Left ventricle myocardium superior (tissue), 1 donor: ENCODE measurements around the gene KIFAP3. TPM values are rescaled to one million over a fixed set of nuclear protein-coding genes. Genes with fewer than 3 reads are reported as not detected.
"Not testable (repeated sequence)": the region's sequence is repeated elsewhere in the genome, so short reads cannot be mapped to it uniquely, and the experiment has no call there.

ENCODE experiments used
- ATAC-seq: fragments of 200-7000 bp; cut with Tn5 transposase; one replicate; pipeline ENCODE4 v1.9.1; 2020; ENCODE audit warnings: mild to moderate bottlenecking, moderate library complexity
- DNase-seq: peaks from one replicate; pipeline ENCODE4 v3.0.0-alpha.2; 2020
- intact Hi-C: fragments of 100-400 bp; cut with micrococcal nuclease; formaldehyde crosslinking; loops from one replicate; pipeline ENCODE4 v1.11.0; 2022
- total RNA-seq: library from RNA; stranded (reverse); fragmentation: NEBNext Ultra II Directional; extraction: Animal tissue kit (Norgen Biotek cat#: 25700); gene quantifications from one replicate; pipeline ENCODE4 v1.2.1, GENCODE V29; 2021
- donor health status: DM: no; HTN: yes; CAD: no; lungs with severe emphysema.

KIFAP3 gene
- total RNA-seq, 1 donor from 2014 or later = 20.7 TPM

- ATAC-seq (no peak), DNase-seq (no peak)
- intact Hi-C loops = no loop called here
Observed at GRCh38 chr1:169933984-169934725, 140.3 kb downstream of the KIFAP3 start.

DNA sequence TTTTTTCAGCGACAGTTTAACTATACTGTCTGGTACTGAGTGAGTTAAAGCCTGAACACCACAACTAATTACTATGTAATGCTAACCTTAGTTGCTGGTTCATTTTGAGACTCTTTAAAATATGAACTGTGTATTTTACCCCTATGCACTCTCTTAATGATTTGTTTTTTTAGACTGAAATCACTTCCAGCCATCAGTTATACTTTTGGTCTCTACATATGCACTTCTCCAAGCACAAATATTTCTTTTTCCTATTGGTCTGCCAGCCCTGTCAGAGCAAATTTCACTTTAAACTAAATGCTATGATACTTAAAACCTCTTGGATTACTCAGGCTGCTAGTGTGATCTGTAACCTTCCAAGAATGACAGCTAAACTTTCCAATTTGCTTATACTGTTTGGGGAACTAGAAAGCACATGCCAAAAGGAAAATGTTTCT, 142.7 kb downstream of the KIFAP3 start:
- DNase-seq (no peak), ATAC-seq (no peak)
- intact Hi-C loops = no loop called here

- intact Hi-C loops = loop anchor here (5.0 kb wide), 1 partner anchor 953 kb away; no protein-coding TSS in a partner anchor
- ATAC-seq (no peak), DNase-seq (no peak)
Observed at GRCh38 chr1:169929210-169929526, 145.3 kb downstream of the KIFAP3 start.

- intact Hi-C loops = loop anchor here (5.0 kb wide), 1 partner anchor 954 kb away; no protein-coding TSS in a partner anchor
- DNase-seq = no peak
- ATAC-seq = peak; percentile 54
Observed at GRCh38 chr1:169928438-169929209, 145.9 kb downstream of the KIFAP3 start.

DNA sequence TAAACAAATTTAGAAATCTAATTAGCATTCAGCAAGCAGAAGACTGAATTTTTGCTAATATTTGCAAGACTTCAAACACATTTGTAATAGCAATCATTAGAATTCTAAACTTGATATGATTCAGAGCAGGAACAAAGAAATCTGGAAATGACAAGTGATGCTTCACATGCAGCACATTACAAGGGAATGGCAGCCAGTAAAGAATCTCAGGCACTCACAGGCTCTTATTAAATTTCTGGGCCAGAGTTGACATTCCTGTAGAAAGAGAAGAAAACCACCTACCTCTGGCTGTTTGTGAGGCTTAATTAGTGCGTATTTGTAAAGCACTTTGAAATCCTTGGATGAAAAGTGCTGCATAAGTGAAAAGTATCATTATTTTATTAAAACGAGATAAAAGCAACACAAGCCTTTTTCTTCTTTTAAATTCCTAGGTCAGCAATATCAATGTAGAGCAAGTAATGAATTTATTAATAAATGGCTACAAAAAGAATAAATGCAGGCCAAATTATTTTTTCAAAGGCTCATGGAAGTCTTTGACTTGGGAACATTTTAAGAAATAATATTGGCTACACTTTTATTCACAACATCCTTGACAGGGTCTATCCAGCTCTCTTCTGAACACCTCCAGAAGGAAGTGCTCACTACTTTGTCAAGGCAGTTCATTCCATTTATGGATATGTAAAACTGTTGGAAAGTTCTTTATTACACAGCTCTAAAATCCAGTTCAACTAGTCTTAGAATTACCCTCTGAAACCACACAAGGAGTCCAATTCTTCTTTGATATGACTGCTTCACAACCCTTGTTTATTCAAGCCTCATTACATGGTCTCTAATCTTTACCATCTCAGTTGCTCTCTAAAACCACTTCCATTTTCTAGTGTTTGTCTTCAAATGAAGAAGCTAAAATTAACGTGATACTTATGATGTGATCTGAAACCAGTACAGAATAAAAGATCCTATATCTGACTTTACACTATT, 148.7 kb downstream of the KIFAP3 start:
- peak; percentile 41 for ATAC-seq
- no peak for DNase-seq
- intact Hi-C loops = loop anchor here (5.0 kb wide), 1 partner anchor 957 kb away; no protein-coding TSS in a partner anchor

DNA sequence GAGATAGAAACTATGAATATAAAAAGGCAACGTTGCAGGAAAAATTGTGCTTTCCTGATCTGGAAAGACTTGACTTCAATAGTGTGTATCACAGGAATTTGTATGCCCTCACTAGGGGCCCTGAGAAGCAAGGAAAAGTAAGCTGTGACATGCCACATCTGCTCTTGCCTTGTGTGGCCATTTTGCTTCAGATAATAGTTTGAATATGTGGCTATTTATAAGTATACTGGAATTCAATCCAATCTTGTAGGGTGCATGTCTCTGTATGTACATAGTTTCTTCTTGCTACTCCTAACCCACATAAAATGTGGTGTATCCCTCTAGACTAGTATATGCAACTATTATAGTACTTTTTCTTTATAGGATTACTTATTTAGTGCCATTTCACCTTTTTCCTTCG, 149.7 kb downstream of the KIFAP3 start:
- no peak for DNase-seq
- ATAC-seq = peak; percentile 35
- intact Hi-C loops = loop anchor here (5.0 kb wide), 1 partner anchor 957 kb away; no protein-coding TSS in a partner anchor

- DNase-seq (no peak), ATAC-seq (no peak)
- intact Hi-C loops = no loop called here
Observed at GRCh38 chr1:169924063-169924462, 150.4 kb downstream of the KIFAP3 start.

DNA sequence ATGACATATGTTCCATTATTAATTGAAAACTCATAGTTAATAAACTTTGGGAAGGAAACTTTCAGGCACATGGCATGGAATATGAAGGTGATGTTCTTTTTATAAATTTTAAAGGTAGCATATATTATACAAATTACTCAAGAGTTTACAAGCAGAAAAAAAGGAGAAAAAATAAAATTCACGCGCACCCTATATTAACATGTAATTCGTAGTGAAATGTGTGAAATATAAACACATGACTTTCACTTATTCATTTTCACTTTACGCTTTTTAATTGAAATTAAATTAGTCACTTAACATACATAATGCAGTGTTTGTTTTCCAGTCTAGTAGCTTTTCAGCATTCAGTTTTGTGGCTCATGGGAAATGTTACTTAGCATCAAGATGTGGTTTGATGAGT, 153.4 kb downstream of the KIFAP3 start:
- no peak for DNase-seq
- no peak for ATAC-seq
- intact Hi-C loops = no loop called here

DNA sequence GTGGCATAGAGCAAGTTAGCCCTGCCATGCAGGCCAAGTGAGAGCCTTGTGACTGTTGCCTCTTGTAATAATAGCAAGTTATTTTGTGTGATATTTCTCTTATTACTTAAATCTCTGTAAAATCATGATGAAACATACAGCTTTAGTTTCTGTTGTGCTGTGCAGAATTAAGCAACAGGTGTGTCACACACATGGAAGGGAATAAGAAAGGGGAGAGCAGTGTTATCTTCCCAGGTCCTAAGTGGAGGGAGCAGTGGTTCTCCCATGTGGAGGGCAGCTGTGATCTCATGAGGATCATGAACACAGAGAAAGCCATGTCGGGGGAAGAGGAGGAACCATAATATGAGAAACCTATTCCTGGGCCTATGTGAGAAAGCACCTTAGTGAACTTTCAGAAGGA, 155.6 kb downstream of the KIFAP3 start:
- no peak for DNase-seq
- ATAC-seq = no peak
- intact Hi-C loops = no loop called here

DNA sequence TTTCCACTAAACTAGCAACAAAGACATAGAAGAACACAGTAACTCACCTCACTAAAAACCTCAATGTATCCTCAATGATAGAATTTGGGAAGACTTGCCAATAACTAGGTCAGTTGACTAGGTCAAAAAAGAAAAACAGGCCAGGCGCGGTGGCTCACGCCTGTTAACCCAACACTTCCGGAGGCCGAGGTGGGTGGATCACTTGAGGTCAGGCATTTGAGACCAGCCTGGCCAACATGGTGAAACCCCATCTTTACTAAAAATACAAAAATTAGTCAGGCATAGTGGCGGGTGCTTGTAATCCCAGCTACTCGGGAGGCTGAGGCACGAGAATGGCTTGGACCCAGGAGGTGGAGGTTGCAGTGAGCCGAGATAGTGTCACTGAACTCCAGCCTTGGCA, 156.3 kb downstream of the KIFAP3 start:
- DNase-seq, ATAC-seq, intact Hi-C loops: not testable (repeated sequence)

- DNase-seq (no peak), ATAC-seq (no peak)
- intact Hi-C loops = no loop called here
Observed at GRCh38 chr1:169915150-169915549, 159.3 kb downstream of the KIFAP3 start.

- intact Hi-C loops = no loop called here
- ATAC-seq = no peak
- DNase-seq = no peak
Observed at GRCh38 chr1:169914531-169914930, 160.0 kb downstream of the KIFAP3 start.

DNA sequence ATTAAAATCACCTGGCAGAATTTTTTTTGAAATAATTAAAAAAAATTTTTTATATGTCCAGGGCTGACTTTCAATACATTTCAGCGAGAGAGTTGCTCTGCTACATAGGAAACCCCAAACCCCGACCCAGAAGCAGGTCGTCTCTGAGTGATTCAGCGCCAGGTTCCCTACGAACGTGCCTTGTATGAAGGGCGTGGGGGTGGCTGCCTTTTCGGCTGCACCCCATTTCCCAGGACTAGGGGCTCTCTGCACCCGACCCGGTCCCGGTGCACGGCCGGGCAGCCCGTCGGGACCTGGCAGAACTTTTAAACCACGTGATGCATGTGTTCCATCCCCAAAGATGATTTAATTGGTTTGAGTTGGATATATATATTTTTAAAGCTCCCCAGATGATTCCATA, 165.0 kb downstream of the KIFAP3 start:
- intact Hi-C loops = no loop called here
- ATAC-seq (no peak), DNase-seq (peak; percentile 18)

DNA sequence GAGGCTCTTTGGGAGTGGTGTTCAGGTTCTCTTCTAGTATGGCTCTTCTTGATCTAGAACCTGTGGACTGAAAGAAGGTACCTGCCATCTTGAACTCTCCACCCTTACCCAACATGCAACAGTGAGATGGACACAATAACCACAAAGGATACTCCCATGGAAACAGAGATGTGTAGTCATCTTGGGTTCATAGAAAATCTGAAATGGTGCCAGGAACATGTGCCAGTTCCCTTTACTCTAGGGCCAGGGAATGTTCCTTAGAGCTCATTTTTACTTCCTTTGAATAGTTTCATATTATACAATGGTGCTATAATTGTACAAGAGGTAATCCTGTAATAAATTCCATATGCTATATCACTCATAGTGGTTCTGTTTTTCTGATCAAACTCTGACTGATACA, 167.6 kb downstream of the KIFAP3 start:
- ATAC-seq = no peak
- intact Hi-C loops = no loop called here
- no peak for DNase-seq

- DNase-seq = no peak
- intact Hi-C loops = no loop called here
- no peak for ATAC-seq
Observed at GRCh38 chr1:169904834-169905233, 169.7 kb downstream of the KIFAP3 start.

GRCh38 chr1:169902751-169903150, 171.7 kb downstream of the KIFAP3 start:
- no peak for ATAC-seq
- intact Hi-C loops = no loop called here
- no peak for DNase-seq

- no peak for ATAC-seq
- DNase-seq = no peak
- intact Hi-C loops = no loop called here
Observed at GRCh38 chr1:169901115-169901514, 173.4 kb downstream of the KIFAP3 start.

- ATAC-seq (no peak), DNase-seq (no peak)
- intact Hi-C loops = no loop called here
Observed at GRCh38 chr1:169900571-169900970, 173.9 kb downstream of the KIFAP3 start.

DNA sequence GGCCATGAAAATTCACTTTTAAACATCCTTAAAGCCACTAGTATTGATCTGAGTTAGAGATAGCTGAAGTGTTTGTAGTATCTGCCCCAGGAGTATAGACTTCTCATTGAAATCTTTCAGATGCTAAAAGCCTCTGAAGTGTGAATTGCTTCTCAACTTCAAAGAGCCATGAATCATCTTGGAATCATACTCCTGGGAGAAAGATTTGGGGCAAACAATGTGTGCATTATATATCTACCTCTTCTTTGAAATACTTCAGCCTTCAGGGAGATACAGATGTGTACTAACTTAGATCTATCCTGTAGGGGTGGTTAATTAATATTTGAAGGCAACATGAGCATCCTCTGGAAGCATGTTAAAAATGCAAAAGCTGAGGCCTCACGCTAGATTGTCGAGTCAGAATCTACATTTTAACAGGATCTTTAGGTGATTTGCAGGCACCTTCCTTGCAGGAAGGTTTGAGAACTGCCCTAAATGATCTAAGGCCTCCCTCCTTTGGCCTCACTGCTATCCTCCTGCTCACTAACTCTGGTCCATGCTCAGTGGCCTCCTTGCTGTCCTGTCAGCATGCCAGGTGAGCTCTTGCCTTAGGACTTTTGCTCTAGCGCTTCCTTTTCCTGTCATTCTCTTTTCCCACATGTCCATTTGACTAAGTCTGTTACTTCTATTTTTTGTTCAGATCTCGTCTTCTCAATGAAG, 174.8 kb downstream of the KIFAP3 start:
- intact Hi-C loops = no loop called here
- no peak for DNase-seq
- ATAC-seq = no peak
